ENCODE measurements around the gene TXK.

- TF ChIP-seq POLR2A (IDR thresholded peaks at IDR 0.05; ENCODE audit: extremely low read depth, insufficient read length) (no peak), CTCF (IDR thresholded peaks at IDR 0.05; ENCODE audit: low read depth, low read length) (no peak), MYC (IDR thresholded peaks at IDR 0.05; ENCODE audit: low read depth, low read length) (no peak), MAX (IDR thresholded peaks at IDR 0.05; ENCODE audit: low read depth, low read length) (no peak)
Observed at GRCh38 chr4:48114412-48114811, 19.6 kb downstream of the TXK start.
